Ovary (tissue), 3 donors: ENCODE measurements around the gene VAV2.

ENCODE experiments used
- CTCF ChIP-seq, 3 donors: fragments of 450-650 bp in 2 of 3; fragments of 200-600 bp in 1 of 3; IDR thresholded peaks; one replicate each; pipeline versions ENCODE4 v1.5.1 to v1.8.0; 2016 to 2022; ENCODE audit warnings: antibody characterized with exemption in 3 of 3, mild to moderate bottlenecking in 1 of 3
- EP300 ChIP-seq: sonication (generic); formaldehyde crosslinking; IDR thresholded peaks from one replicate; pipeline ENCODE4 v1.6.1; 2017; ENCODE audit warnings: antibody characterized with exemption
- POLR2A ChIP-seq: fragments of 450-650 bp; IDR thresholded peaks from one replicate; pipeline ENCODE4 v1.6.1; 2017; ENCODE audit warnings: antibody characterized with exemption, mild to moderate bottlenecking, moderate library complexity
- donor health status: DM: no; HTN: no; CAD: no.

- TF ChIP-seq CTCF (IDR thresholded peaks at IDR 0.05) (no peak), EP300 (no peak), POLR2A (no peak)
Measured at GRCh38 chr9:133739408-133740280, 252.5 kb downstream of the VAV2 start.
